Measurements from ENCODE around the gene P4HTM.
A peak's percentile ranks its signal among the peaks of the same experiment; 100 is the strongest.

P4HTM gene

DNA sequence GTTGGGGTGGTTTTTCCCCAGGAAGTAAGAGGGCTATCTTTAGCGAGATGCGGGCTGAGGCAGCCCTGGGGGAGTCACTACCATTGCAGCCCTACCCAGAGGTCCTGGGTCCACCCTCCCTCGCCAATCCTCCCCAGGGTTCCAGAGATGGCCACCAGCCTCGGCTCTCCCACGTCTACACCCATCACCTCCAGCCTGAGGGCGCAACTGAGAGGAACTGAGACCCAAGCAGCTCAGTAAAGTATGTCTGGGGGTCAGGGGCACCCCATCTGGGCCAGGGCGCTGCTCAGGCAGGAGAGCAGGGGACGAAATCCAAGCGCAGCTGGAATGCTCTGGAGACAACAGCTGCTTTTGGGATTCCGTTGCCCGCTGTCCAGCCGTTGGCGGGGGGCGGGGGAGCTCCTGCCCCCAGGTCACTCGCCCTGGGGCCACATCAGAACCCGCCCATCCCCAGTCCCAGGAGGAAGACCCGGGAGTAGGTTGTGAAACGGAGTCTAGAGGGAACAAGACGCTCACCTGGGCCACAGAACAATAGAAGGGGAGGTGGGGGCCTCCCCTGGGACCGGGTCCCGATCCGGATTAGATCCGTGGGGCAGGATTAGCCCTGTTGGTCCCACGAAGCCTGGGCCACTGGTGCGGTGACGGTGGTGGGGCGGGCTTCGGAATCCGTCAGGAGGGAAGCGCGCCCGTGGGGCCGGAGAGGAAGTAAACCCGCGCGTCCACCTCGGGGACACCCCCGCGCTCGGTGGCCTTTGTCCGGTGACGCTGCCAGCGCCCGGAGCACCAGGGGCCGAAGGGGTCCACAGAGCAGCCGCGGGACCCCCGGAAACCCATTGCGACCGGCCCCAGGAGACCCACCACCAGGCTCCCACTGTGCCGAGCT lies 30.5 kb downstream of the P4HTM start:
- FAIRE-seq (peak; percentile 80), DNase-seq (ENCODE audit: insufficient read length, low spot score) (peak; percentile 42)

DNA sequence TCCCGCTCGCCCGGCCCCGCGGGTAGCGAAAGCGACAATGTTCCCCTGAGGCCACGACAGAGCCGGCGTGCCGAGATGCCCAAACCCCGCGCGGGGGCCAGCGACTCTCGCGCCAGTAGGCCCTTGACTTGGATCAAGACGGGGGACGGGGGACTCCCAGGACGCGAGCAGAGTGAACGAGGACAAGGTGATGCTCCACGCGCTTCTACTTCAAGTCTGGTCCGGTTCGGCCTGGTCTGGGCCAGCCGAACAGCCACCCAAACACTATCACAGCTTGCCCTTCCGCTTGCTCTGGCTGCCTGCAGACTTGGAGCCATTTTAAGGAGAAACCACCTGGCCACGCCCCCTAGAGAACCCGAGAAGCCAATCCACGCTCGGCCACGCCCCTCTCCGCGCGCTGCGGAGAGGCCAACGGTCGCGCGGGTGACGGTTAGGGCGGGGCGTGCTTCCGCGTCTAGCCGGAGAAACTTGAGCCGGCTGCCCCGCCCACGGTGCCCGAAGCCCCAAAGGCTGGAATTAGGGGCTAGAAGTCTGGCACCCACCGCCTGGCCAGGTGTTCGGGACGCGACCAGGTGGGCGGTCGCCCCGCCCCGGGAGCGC lies 31.3 kb downstream of the P4HTM start:
- FAIRE-seq (no peak), DNase-seq (ENCODE audit: insufficient read length, low spot score) (peak; percentile 89)
- TF ChIP-seq TAF1 (IDR thresholded peaks at IDR 0.05; ENCODE audit: low read depth, low read length) (peak; percentile 94), POLR2AphosphoS5 (IDR thresholded peaks at IDR 0.05; ENCODE audit: low read depth, low read length) (peak; percentile 100), PAX5 (IDR thresholded peaks at IDR 0.05; ENCODE audit: insufficient read depth, low read length, severe bottlenecking) (no peak), POLR2A (IDR thresholded peaks at IDR 0.05; ENCODE audit: low read depth, low read length) (peak; percentile 99), POU2F2 (IDR thresholded peaks at IDR 0.05; ENCODE audit: low read depth, low read length) (peak; percentile 94), SPI1 (IDR thresholded peaks at IDR 0.05; ENCODE audit: low read depth, low read length) (no peak)

More for the DNA sequence above, 30.5 kb downstream of the P4HTM start:
- TF ChIP-seq PAX5 (IDR thresholded peaks at IDR 0.05; ENCODE audit: insufficient read depth, low read length, severe bottlenecking) (no peak), POLR2AphosphoS5 (IDR thresholded peaks at IDR 0.05; ENCODE audit: low read depth, low read length) (peak; percentile 65; the same call in 1 of the 2 replicates), POLR2A (IDR thresholded peaks at IDR 0.05; ENCODE audit: low read depth, low read length) (peak; percentile 64), POU2F2 (IDR thresholded peaks at IDR 0.05; ENCODE audit: low read depth, low read length) (no peak; the same call in 1 of the 2 replicates), SPI1 (IDR thresholded peaks at IDR 0.05; ENCODE audit: low read depth, low read length) (peak; percentile 76), TAF1 (IDR thresholded peaks at IDR 0.05; ENCODE audit: low read depth, low read length) (peak; percentile 53; the same call in 1 of the 2 replicates)

DNA sequence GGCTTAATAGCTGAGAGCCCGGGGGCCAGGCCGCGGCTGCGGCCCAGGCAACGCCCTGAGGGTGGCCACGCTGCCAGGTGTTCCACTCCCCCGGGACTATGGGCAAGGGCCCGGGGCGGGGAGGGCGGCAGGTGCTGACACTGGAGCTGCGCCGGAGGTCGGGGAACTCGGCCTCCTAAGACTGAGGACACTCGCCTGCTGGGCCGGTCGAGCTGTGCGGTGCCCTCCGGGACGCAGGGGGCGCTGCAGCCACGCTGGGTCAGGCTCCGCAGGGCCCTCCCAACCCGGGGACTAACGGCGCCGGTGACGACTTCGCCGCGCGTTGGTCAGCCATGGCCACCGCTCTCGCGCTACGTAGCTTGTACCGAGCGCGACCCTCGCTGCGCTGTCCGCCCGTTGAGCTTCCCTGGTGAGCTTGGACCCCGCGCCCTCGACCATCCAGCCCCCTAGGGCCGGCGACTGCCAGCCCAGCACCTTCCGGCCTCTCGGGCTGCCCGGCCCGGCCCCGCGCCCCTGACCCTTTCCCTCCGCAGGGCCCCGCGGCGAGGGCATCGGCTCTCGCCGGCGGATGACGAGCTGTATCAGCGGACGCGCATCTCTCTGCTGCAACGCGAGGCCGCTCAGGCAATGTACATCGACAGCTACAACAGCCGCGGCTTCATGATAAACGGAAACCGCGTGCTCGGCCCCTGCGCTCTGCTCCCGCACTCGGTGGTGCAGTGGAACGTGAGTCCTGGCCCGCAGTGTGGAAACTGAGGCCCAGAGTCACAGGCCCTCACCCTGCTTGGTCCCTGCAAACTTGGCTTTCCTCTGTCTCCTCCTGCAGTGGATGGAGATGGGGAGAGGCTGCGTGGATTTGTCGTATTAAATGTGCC lies 32.0 kb downstream of the P4HTM start, which contains the start of gene NDUFAF3:
NDUFAF3 (plus strand) TSS at position 309 of the 875 bp plus-strand sequence; CDS start at position 333, 24 bp downstream.
- TF ChIP-seq POLR2AphosphoS5 (IDR thresholded peaks at IDR 0.05; ENCODE audit: low read depth, low read length) (peak; percentile 94), TAF1 (IDR thresholded peaks at IDR 0.05; ENCODE audit: low read depth, low read length) (peak; percentile 86), PAX5 (IDR thresholded peaks at IDR 0.05; ENCODE audit: insufficient read depth, low read length, severe bottlenecking) (peak; percentile 35), POLR2A (IDR thresholded peaks at IDR 0.05; ENCODE audit: low read depth, low read length) (peak; percentile 95), SPI1 (IDR thresholded peaks at IDR 0.05; ENCODE audit: low read depth, low read length) (no peak), POU2F2 (IDR thresholded peaks at IDR 0.05; ENCODE audit: low read depth, low read length) (peak; percentile 58; the same call in 1 of the 2 replicates)
- DNase-seq (ENCODE audit: insufficient read length, low spot score): peak; percentile 88
- peak; percentile 98 for FAIRE-seq

DNA sequence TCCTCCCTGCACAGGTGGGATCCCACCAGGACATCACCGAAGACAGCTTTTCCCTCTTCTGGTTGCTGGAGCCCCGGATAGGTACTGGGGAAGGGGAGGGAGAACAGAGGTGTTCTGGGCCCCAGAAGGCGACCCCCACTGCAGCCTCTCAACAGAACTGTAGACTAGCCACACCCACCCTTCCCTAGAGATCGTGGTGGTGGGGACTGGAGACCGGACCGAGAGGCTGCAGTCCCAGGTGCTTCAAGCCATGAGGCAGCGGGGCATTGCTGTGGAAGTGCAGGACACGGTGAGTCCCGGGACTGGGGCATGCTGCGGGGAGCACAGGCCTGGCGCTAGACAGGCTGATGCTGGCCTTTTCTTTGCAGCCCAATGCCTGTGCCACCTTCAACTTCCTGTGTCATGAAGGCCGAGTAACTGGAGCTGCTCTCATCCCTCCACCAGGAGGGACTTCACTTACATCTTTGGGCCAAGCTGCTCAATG lies 32.7 kb downstream of the P4HTM start:
- DNase-seq (ENCODE audit: insufficient read length, low spot score) (no peak), FAIRE-seq (no peak)
- TF ChIP-seq PAX5 (IDR thresholded peaks at IDR 0.05; ENCODE audit: insufficient read depth, low read length, severe bottlenecking) (no peak), TAF1 (IDR thresholded peaks at IDR 0.05; ENCODE audit: low read depth, low read length) (no peak), POLR2A (IDR thresholded peaks at IDR 0.05; ENCODE audit: low read depth, low read length) (no peak; the same call in 1 of the 2 replicates), POU2F2 (IDR thresholded peaks at IDR 0.05; ENCODE audit: low read depth, low read length) (no peak), SPI1 (IDR thresholded peaks at IDR 0.05; ENCODE audit: low read depth, low read length) (no peak), POLR2AphosphoS5 (IDR thresholded peaks at IDR 0.05; ENCODE audit: low read depth, low read length) (no peak; the same call in 1 of the 2 replicates)

DNA sequence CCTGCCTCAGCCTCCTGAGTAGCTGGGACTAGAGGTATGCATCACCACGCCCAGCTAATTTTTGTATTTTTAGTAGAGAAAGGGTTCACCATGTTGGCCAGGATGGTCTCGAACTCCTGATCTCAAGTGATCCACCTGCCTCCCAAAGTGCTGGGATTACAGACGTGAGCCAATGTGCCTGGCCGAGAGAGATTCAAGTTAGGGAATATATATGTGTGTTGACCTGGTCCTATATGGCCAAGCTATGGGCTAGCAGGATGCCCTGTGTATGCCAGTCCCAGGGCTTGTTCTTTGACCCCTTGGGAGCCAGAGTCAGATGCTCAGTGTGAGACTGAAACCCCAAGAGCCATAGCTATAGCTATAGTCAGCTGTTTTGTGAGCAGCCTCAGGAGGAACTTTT lies 33.7 kb downstream of the P4HTM start:
- no peak for DNase-seq (ENCODE audit: insufficient read length, low spot score)
- no peak for FAIRE-seq
- TF ChIP-seq POLR2AphosphoS5 (IDR thresholded peaks at IDR 0.05; ENCODE audit: low read depth, low read length): no peak
- no peak for TF ChIP-seq SPI1 (IDR thresholded peaks at IDR 0.05; ENCODE audit: low read depth, low read length)
- TF ChIP-seq PAX5 (IDR thresholded peaks at IDR 0.05; ENCODE audit: insufficient read depth, low read length, severe bottlenecking): no peak
- no peak for TF ChIP-seq POU2F2 (IDR thresholded peaks at IDR 0.05; ENCODE audit: low read depth, low read length)
- TF ChIP-seq POLR2A (IDR thresholded peaks at IDR 0.05; ENCODE audit: low read depth, low read length): no peak
- no peak for TF ChIP-seq TAF1 (IDR thresholded peaks at IDR 0.05; ENCODE audit: low read depth, low read length)

DNA sequence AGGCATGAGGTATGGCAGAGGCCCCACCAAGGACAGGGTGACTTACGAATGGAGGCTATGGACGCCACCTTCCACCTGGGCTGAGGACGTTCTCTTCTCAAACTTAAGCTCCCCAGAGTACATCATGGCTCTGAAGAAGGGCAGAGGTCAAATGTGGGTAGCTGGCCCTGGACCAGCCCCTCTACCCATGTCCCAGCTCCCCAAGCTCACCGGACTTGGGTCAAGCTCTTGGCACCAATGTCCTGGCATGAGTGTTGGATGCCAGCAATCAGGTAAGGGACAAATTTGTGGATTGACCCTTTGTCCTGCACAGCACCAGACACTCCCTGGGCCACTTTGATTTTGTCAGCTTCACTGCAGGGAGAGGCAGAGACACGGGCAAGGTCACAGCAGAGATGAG lies 34.4 kb downstream of the P4HTM start:
- FAIRE-seq (no peak), DNase-seq (ENCODE audit: insufficient read length, low spot score) (no peak)
- TF ChIP-seq TAF1 (IDR thresholded peaks at IDR 0.05; ENCODE audit: low read depth, low read length): no peak
- TF ChIP-seq POLR2A (IDR thresholded peaks at IDR 0.05; ENCODE audit: low read depth, low read length): no peak
- TF ChIP-seq POLR2AphosphoS5 (IDR thresholded peaks at IDR 0.05; ENCODE audit: low read depth, low read length): 0 out of 2 replicates have a peak, but pooled peaks have one; percentile 20

DNA sequence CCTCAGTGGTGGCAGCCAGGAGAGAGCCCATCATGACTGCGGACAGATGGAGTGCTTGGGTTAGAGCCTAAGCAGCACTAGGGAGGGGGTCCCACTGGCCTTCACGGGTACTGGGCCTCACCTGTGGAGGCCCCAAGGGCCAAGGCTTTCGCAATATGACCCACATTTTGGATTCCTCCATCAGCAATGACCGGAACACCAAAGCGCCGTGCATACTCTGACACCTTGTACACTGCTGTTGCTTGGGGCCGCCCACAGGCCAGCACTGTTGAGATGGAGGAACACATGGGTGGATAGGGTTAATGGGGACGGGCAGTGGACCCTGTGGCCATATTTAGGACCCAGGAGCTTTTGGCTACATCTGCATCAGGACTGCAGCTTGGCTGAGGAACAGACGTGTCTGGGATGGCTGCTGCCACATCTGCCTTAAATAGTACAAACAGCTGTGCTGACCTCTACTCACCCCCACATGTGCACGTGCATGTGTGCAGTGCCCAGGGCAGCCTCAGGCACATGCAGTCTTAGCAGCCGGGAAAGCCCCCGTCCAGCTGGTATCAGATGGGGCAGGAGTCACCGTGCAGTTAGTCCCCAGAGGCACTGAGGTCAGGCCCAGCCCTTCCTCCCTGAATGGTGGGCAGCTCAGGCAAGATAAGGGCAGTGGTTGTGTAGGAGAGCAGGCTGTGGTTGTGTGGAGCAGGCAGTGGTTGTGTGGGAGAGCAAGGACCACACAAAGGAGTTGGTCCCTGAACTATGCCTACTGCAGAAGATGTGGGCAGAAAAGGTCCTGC lies 35.2 kb downstream of the P4HTM start:
- FAIRE-seq: no peak
- no peak for DNase-seq (ENCODE audit: insufficient read length, low spot score)

More for the DNA sequence above, 35.2 kb downstream of the P4HTM start:
- no peak for TF ChIP-seq PAX5 (IDR thresholded peaks at IDR 0.05; ENCODE audit: insufficient read depth, low read length, severe bottlenecking)
- peak; percentile 78 for TF ChIP-seq POLR2A (IDR thresholded peaks at IDR 0.05; ENCODE audit: low read depth, low read length)
- TF ChIP-seq POLR2AphosphoS5 (IDR thresholded peaks at IDR 0.05; ENCODE audit: low read depth, low read length): 0 out of 2 replicates have a peak, but pooled peaks have one; percentile 60

Data from GM12891 (cell line).